IMR-90 (cell line): ENCODE measurements around the gene KHNYN.

ENCODE experiments used
- CEBPB ChIP-seq: IDR thresholded peaks from 2 replicates; pipeline ENCODE4 v1.6.1; 2012; ENCODE audit warnings: low read depth, low read length, improper control_type of control experiment
- CHD1 ChIP-seq: IDR thresholded peaks from 2 replicates; pipeline ENCODE4 v1.6.1; 2012; ENCODE audit warnings: low read depth, low read length, improper control_type of control experiment
- ELK1 ChIP-seq: fragments of 150-350 bp; IDR thresholded peaks from 2 replicates; pipeline ENCODE4 v1.6.1; 2016; ENCODE audit warnings: low read depth, mild to moderate bottlenecking, low read length, moderate library complexity, borderline replicate concordance
- FOS ChIP-seq: fragments of 150-350 bp; IDR thresholded peaks from 2 replicates; pipeline ENCODE4 v1.6.1; 2016; ENCODE audit warnings: low read depth, low read length
- MAFK ChIP-seq: IDR thresholded peaks from 2 replicates; pipeline ENCODE4 v1.6.1; 2012; ENCODE audit warnings: low read depth, low read length, improper control_type of control experiment
- MAZ ChIP-seq: IDR thresholded peaks from 2 replicates; pipeline ENCODE4 v1.6.1; 2012; ENCODE audit warnings: low read depth, mild to moderate bottlenecking, low read length, improper control_type of control experiment, moderate library complexity, borderline replicate concordance
- MXI1 ChIP-seq: IDR thresholded peaks from 2 replicates; pipeline ENCODE4 v1.6.1; 2012; ENCODE audit warnings: low read depth, mild to moderate bottlenecking, low read length, moderate library complexity, borderline replicate concordance
- NFE2L2 ChIP-seq: fragments of 150-350 bp; IDR thresholded peaks from 2 replicates; pipeline ENCODE4 v1.6.1; 2016; ENCODE audit warnings: low read depth, mild to moderate bottlenecking, low read length
- POLR2A ChIP-seq: IDR thresholded peaks from 2 replicates; pipeline ENCODE4 v1.6.1; 2012; ENCODE audit warnings: mild to moderate bottlenecking, low read depth, low read length
- RAD21 ChIP-seq: IDR thresholded peaks from 2 replicates; pipeline ENCODE4 v1.6.1; 2012; ENCODE audit warnings: low read length, improper control_type of control experiment
- RCOR1 ChIP-seq: IDR thresholded peaks from 2 replicates; pipeline ENCODE4 v1.6.1; 2012; ENCODE audit warnings: mild to moderate bottlenecking, low read length, improper control_type of control experiment; ENCODE audit not compliant: insufficient replicate concordance
- RFX5 ChIP-seq: IDR thresholded peaks from 2 replicates; pipeline ENCODE4 v1.8.0; 2012; ENCODE audit warnings: low read depth, mild to moderate bottlenecking, low read length, moderate library complexity
- SMC3 ChIP-seq: fragments of 150-350 bp; IDR thresholded peaks from 2 replicates; pipeline ENCODE4 v1.6.1; 2016; ENCODE audit warnings: low read depth, mild to moderate bottlenecking, antibody characterized with exemption, low read length, moderate library complexity
- TF ChIP-seq, protein P1 (sequence below): conservative IDR thresholded peaks from 2 replicates; pipeline ENCODE4 v1.5.1; 2012; ENCODE audit warnings: mild to moderate bottlenecking, low read depth, low read length, improper control_type of control experiment

DNA sequence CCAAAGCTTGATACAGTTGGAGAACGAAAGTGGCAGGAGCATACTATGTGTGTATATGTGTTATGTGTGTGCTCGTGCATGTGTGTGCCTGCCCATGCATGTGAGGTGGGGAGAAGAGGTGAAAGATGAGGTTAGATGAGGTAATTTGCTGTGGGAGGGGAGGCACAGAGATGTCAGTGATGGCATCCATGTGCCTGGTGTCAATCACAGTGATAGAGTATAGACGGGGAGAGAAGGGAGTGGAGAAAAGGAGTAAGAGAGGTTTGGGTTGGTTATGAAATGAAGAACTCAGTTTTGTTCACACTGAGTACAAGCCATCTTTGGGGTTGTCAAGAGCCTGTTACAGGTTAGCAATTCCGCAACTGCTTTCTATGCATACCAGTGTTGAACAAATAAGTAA is 45.6 kb upstream of the KHNYN start:
- TF ChIP-seq, protein P1, sequence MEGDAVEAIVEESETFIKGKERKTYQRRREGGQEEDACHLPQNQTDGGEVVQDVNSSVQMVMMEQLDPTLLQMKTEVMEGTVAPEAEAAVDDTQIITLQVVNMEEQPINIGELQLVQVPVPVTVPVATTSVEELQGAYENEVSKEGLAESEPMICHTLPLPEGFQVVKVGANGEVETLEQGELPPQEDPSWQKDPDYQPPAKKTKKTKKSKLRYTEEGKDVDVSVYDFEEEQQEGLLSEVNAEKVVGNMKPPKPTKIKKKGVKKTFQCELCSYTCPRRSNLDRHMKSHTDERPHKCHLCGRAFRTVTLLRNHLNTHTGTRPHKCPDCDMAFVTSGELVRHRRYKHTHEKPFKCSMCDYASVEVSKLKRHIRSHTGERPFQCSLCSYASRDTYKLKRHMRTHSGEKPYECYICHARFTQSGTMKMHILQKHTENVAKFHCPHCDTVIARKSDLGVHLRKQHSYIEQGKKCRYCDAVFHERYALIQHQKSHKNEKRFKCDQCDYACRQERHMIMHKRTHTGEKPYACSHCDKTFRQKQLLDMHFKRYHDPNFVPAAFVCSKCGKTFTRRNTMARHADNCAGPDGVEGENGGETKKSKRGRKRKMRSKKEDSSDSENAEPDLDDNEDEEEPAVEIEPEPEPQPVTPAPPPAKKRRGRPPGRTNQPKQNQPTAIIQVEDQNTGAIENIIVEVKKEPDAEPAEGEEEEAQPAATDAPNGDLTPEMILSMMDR, result no peak
- TF ChIP-seq MAZ (no peak), CHD1 (no peak), CEBPB (no peak), NFE2L2 (no peak), ELK1 (no peak), MXI1 (no peak), RCOR1 (no peak), SMC3 (no peak), POLR2A (no peak), RAD21 (no peak), MAFK (no peak), RFX5 (no peak), FOS (no peak)
